Fibroblast of skin of left biceps (primary cell): ENCODE measurements around the gene SFTPA1.
A peak's percentile ranks its signal among the peaks of the same experiment; 100 is the strongest.
"Not testable (repeated sequence)": the region's sequence is repeated elsewhere in the genome, so short reads cannot be mapped to it uniquely, and the experiment has no call there.

ENCODE experiments used
- DNase-seq, 2 experiments: peaks; one replicate each; pipeline ENCODE4 v3.0.0-alpha.2; 2013; ENCODE audit warnings: low read depth in 2 of 2

SFTPA1 gene

DNA sequence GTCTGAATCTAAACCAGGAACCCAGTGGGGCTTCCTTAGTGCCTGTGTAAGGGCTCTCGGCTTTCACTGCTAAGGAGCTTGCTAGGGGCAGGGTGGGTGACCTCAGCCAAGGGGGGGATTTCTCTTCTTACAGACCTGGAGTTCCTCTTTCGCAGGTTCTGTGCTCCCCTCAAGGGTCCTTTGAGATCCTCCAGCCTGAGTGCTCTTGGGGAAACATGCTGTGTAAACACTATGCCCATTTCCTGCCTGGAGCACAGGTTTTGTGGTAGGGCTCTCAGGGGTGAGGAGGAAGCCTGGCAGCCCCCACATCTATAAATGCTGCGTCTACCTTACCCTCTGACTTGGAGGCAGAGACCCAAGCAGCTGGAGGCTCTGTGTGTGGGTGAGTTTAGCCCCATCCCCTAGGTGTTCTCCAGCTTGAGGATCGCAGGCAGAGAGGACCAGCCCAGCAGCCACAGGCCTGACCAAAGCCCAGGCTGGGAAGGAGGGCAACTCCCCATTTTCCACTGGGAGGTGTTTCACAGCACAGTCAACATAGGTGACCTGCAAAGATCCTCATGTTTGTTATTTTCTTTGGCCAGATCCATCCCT, at the start of gene SFTPA1:
SFTPA1 (plus strand) TSS at position 339 of the 591 bp plus-strand sequence. CDS start 887 bp downstream, outside the sequence.
- DNase-seq: no peak

GRCh38 chr10:79561257-79561656, 49.5 kb upstream of the SFTPA1 start:
- DNase-seq: no peak

DNA sequence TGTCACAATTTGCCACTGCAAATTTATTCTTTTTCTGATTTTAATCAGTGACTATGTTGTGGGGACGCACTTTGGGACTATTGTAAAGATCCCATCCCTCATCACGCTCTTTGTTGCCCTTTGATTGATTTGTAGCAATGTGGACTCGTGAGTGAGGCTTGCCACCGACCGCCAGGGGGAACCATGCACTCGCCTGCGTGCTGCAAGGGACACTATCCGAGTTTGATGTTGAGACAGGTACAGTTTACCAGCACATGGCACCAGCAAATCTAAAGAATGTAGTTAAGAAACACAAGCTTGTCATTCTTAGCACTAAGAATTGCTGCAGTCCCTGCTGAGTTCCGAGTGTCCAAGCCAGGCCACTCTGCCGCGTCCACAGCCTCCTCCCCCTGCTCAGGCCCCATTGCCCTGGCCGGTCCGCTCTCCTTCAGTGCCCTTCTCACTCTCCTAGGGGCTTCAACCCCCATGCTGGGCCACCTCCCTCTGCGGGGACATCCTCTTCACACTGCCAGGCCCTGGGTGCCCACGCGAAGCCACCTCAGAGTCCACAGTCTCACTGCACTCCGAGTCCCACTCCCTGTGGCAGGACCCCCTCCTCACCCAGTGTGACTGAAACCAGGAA, 48.5 kb upstream of the SFTPA1 start:
- peak; percentile 4 to 12 for DNase-seq

DNA sequence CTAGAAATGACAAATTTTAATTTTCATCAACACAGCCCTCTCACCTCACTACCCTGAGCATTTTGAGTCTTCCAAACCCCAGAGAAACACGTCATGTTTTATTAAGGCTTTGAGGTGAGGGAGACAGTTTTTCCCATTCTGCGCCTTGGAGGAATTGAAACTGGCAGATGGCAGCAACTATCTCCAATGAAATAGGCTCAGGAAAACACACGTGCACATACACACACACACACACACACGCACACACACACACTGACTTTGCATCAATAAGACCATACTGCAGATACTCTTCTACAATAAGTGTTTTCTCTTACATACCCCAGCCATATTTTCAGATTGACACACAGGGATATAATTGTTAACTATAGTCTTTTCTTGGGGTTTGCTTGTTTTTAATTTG, 47.3 kb upstream of the SFTPA1 start:
- DNase-seq: no peak

DNA sequence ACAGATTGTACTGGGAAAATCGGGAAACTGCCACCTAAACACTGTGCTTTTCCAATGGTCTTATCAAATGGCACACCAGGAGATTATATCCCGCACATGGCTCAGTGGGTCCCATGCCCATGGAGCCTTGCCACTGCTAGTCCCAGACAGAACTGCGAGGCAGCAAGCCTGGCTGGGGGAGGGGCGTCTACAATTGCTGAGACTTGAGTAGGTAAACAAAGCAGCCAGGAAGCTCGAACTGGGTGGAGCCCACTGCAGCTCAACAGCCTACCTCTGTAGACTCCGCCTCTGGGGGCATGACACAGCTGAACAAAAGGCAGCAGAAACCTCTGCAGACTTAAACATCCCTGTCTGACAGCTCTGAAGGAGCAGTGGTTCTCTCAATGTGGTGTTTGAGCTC, 40.1 kb upstream of the SFTPA1 start:
- DNase-seq: not testable (repeated sequence)

DNA sequence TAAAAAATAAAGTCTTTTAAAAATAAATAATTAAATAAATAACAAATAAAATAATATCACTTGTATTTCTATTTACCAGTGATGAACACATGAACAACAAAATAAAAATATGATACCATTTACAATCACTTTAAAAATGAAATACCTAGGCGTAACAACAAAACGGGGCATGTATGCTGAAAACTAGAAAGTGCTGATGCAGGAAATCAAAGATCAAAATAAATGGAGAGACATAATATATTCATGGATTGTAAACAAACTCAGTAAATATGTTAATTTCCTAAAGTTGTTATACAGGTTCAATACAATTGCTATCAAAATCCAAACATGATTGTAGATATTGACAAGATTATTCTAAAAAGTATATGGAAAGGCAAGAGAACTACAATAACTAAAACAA, 31.4 kb upstream of the SFTPA1 start:
- DNase-seq: no peak

DNA sequence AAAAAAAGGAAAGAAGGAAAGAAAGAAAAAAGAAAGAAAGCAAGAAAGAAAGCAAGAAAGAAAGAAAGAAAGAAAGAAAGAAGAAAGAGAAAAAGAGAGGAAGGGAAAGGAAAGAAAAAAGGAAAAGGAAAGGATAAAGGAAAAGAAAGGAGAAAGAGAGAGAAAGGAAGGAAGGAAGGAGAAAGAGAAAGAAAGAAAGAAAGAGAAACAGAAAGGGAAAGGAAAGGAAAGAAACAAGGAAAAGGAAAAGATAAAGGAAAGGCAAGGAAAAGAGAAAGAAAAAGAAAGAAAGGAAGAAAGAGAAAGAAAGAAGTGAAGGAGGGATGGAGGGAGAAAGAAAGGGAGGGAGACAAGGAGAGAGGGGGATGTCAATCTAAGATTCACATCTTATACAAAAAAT, 29.7 kb upstream of the SFTPA1 start:
- no peak for DNase-seq

- no peak for DNase-seq
Observed at GRCh38 chr10:79582096-79582495, 28.6 kb upstream of the SFTPA1 start.

DNA sequence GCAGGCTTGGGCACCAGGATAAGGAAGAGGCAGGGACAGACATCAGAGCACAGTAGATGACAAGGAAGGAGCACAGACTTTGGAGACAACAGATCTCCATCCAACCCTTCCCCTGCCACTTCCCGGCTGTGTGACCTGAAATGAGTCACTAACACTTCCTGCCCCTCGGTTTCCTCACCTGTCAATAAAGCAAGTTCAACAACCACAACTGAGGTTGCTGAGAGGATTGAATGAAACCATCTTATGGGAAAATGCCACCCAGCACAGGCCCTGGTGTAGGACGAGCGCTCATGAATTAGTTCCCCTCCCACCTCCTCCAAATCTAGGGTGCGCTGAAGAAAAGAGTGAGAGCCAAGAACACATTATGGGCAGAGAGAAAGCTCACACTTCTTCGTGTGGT, 27.8 kb upstream of the SFTPA1 start:
- not testable (repeated sequence) for DNase-seq

- DNase-seq: no peak
Observed at GRCh38 chr10:79583488-79584024, 27.2 kb upstream of the SFTPA1 start.

- no peak for DNase-seq
Observed at GRCh38 chr10:79585870-79586527, 24.7 kb upstream of the SFTPA1 start.

- DNase-seq: no peak
Observed at GRCh38 chr10:79586933-79587332, 23.8 kb upstream of the SFTPA1 start.

GRCh38 chr10:79588800-79589199, 21.9 kb upstream of the SFTPA1 start:
- no peak for DNase-seq

DNA sequence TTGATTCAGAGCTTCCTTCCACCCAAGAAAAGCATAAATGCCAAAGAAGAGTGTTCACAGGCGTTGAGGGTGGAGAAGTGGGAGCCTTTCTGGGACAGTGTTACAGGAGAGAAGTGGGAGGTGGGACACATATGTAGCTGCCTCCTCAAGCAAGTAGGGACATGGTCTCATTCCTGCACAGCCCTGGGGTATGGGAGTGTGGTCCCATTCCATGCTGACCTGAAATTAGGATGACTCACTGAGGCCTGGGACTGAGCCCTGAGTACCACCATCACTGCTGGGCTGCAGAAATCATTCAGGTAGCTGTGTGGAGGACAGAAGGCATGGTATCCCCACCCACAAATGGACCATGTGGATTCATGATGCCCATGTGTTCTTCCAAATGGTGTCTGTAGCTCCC, 17.4 kb upstream of the SFTPA1 start:
- DNase-seq: no peak

DNA sequence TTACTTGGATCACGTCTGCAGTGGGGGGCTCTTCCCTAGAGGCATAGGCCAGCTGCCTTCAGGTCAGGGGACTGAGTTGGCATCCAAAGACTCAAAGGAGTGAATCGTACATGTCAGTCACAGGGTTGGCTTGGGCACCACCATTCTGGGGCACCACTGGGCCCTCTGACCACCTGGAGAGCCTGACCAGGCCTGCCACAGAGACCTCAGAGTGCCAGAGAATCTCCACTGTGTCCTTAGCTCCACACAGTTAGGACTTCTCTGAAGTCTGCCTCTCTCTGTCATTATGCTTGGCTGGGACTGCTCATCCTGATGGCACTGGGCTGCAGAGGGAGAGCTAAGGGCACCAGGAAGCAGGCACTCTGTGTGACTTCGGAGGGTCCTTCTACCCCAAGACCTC, 16.2 kb upstream of the SFTPA1 start:
- DNase-seq: not testable (repeated sequence)

GRCh38 chr10:79595510-79595909, 15.2 kb upstream of the SFTPA1 start:
- DNase-seq: no peak

DNA sequence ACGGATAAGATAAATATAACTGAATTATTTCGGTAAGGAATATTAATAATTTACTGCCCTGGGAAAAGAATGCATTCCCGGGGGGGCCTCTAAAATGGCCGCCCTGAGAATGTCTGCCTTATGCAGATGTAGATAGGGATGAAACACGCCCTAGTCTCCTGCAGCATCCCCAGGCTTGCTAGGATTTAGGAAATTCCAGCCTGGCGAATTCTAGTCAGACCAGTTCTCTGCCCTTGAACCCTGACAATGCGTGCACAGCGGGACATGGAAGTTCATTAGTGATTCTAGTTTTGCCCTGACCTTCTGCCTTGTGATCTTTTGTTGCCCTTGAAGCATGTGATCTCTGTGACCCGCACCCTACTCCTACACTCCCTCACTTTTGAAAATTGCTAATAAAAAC, 11.1 kb upstream of the SFTPA1 start:
- not testable (repeated sequence) for DNase-seq

DNA sequence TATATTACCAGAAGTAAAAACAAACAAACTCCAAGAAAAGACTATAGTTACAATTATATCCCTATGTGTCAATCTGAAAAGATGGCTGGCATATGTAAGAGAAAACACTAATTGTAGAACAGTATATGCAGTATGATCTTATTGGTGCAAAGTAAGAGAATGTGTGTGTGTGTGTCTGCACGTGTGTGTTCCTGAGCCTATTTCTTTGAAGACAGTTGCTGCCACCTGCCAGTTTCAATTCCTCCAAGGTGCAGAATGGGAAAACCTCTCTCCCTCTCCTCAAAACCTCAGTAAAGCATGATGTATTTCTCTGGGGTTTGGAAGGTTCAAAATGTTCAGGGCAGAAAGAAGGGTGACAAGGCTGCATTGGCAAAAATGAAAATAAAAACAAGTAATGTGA, 8.8 kb upstream of the SFTPA1 start:
- no peak for DNase-seq

- no peak for DNase-seq
Observed at GRCh38 chr10:79602953-79603352, 7.8 kb upstream of the SFTPA1 start.

DNA sequence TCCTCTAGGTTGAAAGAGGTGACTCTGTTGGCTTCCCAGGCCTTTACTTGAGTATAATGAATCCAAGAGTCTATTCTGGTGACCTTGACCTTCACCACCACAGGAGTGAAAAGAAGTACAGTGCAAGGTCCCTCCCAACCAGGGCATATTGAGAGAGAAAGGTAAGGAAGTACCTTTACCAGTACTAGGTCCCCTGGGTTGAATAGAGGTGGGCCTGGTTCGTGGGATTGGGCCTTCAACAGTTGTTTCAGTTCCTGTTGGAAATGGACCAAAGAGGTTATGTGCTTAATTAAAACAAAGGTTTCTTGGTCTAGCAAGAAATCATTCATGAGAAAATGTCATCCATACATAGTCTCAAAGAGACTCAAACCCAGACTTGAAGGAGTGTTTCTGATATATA, 6.4 kb upstream of the SFTPA1 start:
- DNase-seq: no peak

DNA sequence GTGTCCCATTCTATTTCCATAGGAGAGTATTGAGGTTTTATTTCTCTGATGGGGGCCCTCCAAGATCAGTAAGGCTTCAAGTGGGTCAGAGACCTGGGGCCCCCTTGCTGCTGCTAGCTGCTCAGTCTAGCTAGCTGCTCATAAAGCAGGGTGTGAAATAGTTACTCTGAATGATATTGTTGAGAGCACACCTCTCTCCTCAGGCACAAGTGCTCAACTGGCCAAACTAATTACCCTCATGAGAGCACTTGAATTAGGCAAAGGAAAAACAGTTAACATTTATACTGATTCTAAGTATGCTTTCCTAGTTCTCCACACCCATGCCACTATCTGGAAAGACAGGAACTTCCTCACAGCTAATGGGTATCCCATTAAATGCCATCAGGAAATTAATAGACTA, 5.4 kb upstream of the SFTPA1 start:
- DNase-seq: no peak

GRCh38 chr10:79608505-79609375, 2.0 kb upstream of the SFTPA1 start:
- no peak for DNase-seq
